ENCODE measurements around the gene UBAP2L.

Gene UBAP2L, protein sequence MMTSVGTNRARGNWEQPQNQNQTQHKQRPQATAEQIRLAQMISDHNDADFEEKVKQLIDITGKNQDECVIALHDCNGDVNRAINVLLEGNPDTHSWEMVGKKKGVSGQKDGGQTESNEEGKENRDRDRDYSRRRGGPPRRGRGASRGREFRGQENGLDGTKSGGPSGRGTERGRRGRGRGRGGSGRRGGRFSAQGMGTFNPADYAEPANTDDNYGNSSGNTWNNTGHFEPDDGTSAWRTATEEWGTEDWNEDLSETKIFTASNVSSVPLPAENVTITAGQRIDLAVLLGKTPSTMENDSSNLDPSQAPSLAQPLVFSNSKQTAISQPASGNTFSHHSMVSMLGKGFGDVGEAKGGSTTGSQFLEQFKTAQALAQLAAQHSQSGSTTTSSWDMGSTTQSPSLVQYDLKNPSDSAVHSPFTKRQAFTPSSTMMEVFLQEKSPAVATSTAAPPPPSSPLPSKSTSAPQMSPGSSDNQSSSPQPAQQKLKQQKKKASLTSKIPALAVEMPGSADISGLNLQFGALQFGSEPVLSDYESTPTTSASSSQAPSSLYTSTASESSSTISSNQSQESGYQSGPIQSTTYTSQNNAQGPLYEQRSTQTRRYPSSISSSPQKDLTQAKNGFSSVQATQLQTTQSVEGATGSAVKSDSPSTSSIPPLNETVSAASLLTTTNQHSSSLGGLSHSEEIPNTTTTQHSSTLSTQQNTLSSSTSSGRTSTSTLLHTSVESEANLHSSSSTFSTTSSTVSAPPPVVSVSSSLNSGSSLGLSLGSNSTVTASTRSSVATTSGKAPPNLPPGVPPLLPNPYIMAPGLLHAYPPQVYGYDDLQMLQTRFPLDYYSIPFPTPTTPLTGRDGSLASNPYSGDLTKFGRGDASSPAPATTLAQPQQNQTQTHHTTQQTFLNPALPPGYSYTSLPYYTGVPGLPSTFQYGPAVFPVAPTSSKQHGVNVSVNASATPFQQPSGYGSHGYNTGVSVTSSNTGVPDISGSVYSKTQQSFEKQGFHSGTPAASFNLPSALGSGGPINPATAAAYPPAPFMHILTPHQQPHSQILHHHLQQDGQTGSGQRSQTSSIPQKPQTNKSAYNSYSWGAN

DNA sequence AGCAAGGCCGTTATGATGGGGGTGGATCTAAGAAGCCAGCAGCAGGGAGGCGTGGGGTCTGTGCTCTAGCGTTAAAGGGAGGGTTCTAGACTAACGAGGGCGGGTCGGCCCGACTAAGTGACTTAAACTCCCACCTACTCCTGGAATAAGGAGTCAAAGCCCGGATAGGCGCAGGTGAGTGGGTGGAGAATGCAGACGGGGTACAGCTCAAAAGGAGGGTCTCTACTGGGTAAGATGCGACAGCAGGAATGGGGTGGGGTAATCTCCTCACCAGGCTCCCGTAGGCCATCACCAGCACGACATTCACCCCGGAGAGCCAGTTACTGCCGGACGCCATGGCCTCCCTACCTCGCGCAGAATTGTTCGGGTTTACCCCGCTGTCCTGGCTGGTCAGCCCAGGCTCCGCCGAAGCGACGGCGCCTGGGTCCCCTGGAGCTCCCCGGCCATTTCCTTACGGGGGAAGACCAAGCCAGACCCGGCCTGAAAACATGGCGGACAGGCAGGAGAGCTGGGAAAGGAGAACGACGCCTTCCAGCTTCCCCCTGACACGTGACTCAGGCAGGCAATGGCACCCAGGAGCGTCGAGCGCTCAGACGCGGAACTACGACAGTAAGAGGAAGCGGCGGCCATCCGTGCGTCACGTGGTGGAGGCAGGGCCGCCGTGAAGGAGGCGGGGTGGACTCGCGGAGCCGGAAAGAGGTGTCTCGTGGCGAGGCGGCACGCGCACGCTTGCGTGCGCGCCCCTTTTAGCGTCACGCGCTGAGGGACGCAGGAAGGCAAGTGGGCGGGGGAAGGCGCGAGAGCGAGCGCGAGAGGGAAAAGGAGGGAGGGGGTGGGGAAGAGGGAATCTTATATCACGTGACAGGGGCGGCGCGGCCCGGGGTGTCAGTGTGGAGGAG lies at the start of gene UBAP2L:
Gene UBAP2L, plus strand, starts transcription at position 885 of the 899 bp plus-strand sequence. CDS start 4,169 bp downstream, outside the sequence.
- peak; percentile 99 for DNase-seq

DNA sequence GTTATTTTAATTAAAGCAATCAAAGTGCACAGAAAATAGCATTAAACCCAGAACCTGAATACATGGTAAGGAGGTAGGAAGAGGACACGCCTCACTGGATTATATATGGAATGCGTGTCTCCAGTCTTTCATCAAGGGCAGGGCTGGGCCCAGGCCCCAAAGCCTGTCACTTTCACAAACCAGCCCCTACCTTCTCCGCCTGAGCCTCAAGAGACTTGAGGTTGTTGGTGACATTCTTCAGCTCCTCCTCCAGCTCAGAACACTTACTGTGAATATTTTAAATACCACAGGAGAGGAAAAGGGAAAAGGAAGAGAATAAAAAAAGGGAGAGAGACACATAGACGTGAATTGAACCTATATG lies 49.6 kb upstream of the UBAP2L start:
- no peak for DNase-seq

DNA sequence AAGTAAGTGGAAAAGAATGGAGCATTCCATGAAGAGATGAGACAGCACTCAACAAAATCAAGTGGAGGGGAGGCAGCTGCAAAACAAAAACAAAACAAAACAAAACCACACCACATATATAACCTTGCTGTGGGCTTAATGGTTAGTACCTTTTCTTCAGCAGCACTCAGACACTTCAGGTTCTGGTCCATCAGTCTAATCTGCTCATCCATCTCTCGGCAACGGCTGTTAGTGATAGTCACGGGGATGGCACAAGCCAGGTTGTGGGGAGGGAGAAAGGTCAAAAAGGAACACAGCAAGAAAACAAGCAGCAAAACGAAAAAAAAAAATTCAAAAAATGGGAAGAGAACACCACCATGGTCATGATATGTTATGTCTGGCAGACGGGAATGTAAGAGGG lies 48.9 kb upstream of the UBAP2L start:
- DNase-seq: no peak

DNA sequence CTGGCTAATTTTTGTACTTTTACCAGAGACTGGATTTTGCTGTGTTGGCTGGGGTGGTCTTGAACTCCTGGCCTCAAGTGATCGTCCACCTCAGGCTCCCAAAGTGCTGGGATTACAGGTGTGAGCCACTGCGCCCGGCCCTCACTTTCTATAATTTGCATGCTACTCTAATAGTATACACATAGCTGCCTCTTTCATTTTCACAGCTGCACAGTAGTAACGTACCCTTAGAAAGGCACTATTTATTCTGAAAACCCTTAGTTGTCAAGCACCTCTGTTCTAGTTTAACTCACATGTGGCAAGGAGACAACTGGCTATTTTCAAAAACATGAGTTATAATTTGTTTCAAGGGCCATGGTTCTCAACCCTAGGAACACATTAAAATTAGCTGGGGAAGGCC lies 46.1 kb upstream of the UBAP2L start:
- DNase-seq: no peak

DNA sequence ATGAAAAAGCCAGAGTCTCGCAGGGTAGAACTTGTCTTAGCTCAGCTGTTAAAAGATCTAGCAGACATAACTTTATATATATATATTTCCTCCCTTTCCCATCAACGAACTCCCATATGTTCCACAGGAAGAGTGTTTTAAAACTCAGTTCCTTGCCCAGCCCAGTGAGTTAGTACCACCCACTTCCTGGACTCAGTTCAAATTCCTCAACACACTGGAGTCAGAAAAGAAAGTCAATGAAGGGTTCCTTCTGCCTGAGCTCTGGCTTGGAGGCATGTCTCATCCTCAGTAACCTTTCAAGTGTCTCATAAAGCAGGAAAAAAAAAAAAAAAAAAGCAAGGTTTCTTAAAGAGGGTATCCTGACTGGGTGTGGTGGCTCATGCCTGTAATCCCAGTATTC lies 44.4 kb upstream of the UBAP2L start:
- no peak for DNase-seq

DNA sequence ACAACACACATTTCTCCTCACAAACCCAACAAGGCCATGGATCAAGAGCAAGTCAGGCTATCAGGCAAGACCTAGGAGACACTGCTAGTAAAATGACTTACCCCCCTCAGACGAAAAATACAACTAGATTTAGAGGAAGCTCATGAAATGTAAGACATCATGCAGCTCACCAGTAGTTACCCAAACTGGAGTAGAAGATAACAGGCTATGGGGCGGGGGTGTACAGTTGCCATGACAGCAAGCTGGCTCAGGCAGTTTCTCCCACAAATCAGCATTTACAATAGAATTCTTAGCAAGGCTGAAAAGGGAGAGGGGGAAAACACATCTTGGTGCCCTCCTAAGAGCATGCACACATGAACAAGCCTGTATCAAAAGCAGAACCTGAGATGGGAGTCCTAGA lies 42.7 kb upstream of the UBAP2L start:
- no peak for DNase-seq

DNA sequence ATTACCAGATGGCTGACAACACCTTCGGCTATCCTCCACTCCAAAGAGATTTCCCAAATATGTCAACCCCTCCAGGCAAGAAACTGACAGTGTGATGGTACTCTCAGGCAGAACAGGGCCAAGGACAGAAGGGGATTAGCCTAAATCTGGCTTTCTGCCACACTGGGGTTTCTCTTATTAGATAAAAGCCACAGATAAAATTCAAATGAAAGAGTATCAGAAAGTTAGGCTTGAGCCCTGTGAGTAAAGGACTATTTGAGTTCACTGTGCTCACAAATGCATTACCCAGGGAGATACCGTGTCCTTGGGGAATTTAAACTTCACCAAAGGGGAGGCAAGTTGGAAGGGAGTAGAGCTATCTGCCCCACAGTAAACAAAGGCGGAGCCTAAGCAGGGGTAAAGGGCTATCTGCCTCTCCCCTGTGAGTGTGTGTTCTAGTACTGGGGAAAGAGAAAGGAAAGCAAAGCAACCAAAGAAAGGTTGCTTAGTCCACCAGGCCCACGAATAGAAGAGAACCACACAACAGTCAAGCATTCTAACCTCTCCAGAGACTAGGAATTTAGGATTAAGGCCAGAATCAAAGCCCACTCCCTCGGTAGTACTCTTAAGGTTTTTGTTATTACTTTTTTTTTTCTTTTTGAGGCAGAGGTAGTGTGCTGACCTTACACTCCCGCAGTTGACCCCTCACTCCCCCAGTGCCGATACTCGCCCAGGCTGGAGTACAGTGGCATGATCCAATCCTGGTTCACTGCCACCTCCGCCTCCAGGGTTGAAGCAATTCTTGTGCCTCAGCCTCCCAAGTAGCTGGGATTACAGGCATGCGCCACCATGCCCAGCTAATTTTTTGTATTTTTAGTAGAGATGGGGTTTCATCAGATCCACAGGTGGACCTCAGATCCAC lies 41.6 kb upstream of the UBAP2L start:
- DNase-seq: peak; percentile 31

DNA sequence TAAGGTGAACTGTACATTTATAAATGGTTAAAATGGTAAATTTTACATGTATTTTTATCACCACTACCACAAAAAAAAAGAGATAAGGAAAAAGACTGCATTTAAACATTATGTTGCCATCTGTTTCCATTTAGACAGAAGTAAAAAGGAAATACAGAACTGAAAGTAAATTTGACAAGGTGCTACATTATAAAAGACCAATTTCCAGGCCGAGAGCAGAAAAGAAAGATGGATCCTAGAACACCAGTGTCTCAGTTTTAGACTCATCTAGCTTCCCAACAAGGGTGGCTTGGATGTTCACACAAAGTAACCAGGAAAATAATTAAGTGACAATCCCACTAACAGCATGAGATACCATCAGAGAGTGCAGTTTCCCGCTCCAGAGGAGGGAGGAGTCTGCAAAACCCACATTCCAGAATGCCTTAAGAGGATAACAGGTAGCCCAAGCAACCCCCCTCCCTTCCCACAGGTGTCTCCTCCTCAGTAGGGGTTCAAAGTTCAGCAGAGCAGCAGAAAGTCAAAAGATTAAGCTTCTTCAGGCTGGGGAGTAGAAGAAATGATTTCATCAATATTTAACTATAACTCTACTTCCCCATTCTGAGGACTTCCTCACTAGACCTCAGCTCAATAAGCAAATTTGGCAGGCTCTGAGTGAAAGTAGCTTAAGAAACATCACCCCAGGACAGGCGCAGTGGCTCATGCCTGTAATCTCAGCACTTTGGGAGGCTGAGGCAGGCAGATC lies 40.6 kb upstream of the UBAP2L start:
- no peak for DNase-seq

DNA sequence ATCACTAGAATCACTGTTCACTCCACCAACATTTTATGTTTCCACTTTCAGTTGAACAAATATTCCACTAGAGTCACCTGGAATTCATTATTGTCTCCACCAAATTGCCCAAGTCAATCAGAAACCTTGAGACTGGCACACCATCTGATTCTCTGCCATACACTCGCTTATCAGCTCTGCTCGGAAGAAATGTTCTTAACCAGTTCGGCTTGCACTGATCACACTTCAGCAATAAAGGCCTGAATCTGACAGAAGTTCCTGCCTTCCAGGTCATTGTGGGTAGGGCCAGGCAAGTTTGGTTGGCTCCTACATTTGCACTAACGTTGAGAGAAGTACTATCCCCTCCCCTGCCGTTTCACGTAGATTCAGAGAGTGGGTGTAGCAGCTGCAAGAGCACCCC lies 38.8 kb upstream of the UBAP2L start:
- DNase-seq: no peak

DNA sequence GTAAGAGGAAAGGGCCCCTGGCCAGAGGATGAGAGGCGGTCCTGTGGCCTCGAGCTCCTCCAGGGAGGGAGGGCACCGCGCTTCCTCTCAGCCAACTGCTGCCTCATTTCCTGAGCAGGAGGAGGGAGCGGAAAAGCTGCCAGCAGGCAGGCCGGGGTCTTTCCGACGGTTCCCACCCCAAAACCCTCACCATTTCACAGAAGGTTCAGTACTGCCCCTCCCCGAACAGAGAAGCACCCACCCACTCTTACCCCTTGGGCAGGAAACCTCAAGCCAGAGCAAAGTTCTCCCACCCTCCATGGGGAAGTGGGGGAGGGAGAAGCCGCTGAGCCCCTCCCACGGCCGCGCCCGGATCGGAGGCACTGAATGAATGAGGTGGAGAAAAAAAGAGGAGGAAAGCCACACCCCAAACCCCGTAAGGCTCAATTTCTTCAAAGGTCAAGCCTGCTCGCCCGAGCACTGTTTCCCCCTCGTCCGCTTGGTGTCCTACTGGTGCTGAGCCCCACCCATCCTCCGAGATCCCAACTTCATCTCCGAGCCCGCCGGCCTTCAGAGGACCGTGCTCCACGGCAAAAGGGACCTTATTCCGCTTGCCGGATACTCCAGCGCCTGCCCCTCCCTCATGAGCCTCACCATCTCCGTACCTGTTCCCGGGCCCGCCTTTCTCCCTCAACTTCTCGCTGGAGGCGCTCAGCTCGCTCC lies 38.3 kb upstream of the UBAP2L start:
- peak; percentile 83 for DNase-seq

DNA sequence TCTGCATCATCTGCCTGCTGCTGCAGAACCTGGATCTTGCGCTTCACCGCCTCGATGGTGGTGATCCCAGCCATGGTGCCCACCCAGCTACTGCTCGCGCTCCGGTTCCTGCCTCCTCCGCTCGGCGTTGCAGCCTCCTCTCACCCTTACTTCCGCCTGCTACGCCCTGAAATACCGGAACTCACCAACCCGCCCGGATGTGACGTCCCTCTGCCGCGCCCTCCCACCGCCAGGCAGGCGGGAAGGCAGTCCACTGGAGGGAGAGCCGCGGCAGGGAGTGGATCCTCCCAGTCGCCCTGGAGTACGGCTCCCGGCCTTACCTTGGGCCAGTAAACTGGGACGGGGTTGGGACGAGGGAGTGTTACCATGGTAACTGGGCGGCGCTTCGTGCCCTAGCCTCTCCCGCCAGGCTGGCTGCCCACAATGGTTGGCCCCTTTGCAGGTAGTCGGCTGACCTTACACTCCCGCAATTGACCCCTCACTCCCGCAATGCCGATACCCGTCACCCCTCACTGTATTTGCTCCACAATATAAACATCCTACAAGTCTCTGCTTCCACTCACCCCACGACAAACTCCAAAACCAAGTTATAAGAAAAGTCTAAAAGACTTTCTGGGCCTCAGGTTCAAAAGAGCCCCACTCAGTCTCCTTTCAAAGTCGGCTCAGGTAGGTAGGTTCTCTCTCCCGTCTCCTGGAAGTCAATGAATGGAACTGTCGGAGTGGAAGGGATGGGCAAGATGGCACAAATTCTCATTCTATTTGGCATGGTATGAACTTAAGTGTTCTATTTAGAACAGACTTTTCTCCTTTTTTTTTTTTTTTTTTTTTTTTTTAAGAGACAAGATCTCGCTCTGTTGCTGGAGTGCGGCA lies 37.5 kb upstream of the UBAP2L start:
- peak; percentile 93 for DNase-seq

DNA sequence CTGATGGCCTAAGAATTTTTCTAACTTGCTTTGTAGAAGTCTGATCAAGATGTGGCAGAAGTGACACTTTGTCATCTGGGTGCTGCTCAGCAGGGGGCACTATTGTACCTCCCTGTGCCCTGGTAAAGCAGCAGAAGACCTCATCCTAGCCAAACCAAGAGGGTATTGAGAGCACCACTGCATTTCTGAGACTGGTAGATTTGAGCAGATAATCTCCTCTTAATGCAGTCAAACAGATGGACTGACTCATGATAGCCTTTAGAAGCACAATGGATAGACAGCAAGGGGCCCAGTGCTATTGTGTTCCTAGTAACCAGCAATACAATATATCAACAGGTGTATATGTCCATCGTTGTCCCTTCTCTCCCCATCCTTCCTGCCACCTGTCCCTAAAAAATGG lies 34.6 kb upstream of the UBAP2L start:
- DNase-seq: peak; percentile 75

DNA sequence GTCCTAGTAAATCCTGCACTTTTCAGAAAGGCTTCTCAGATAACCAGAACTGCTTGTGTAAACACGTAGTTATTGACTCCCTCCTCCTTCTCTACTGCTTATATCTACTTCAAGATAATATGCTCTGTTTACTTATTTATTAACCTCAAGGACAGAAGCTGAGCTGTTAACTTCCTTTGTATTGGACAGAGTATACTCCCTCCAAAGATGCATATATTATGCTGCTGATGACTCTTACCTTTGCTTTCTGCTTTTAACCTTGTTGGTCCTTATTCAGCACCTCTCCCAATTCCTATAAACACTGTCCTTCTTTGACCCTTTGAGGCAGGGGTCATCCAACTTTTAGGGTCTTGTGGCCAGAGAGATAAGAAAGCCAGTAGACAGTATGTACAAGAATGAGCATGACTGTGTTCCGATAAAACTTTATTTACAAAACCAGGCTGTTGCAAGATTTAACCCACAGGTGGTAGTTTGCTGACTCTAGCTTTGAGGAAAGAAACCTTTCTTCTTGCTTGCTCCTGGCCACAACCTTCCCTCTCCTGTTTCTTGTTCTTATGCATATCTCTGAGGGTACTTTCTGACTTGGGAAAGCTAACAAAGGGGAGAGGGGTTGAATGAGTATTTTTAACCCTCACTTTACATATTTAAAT lies 33.8 kb upstream of the UBAP2L start:
- no peak for DNase-seq

DNA sequence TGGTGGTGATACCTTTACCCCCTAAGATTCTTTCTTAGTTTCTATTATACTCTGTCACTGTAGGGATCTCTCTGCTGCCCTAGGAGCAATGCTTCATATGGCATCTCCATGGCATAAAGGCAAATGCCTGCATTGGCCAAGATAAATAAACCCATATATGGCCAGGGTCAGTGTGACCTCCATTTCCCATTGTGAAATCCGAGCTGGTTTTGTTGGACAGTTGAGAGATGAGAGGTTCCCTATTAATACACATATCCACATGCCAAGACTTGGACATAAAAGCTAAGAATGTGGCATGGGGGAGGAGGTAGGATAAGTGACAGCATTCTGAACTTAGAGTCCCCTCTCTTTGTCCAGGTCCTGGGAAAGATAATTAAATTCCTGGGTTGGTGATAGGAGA lies 30.2 kb upstream of the UBAP2L start:
- DNase-seq: no peak

DNA sequence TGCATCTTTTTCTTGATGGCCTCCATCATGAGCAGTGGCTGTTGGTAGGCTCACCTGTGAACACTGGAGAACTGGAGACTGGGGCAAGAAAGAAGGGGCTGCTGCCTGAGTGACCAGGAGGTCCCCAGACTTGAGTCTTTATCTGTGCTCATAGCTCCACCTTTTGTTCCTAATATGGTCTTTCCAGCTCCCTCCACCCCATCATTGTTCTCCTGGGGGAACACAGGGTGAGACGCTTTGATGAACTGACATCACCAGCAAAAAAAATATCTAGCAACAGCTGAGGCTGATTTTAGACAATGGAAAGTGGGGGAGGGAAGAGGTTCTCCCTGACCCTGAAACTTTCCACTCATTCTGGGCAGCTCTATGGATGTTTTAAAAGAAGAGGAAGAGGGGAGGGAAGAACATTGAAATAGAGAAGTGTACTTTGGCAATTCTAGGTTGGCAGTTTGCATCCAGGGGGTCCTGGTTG lies 28.7 kb upstream of the UBAP2L start, which contains the start of gene TPM3:
Gene TPM3, minus strand, starts transcription at position 111 of the 472 bp plus-strand sequence. Its CDS starts 82 bp downstream, at position 29.
- no peak for DNase-seq

DNA sequence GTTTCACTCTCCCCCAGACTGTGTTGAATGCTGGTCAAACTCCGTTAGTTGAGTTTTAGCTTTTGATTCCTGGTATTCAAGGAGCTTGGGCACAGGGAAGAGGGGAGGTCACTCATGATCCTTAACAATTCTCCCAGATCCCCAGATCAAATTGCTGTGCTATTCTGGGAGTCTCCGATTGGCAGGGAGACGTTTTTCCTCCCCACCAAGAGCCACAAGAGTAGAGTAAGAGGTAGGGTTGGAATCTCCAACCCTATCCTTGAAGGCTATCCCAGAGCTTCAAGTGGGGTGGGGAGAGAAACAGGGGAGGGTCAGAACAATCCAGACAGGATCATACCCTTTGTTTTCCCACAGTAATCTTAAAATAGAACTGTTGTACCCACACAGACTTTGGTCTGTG lies 28.3 kb upstream of the UBAP2L start:
- DNase-seq: no peak

DNA sequence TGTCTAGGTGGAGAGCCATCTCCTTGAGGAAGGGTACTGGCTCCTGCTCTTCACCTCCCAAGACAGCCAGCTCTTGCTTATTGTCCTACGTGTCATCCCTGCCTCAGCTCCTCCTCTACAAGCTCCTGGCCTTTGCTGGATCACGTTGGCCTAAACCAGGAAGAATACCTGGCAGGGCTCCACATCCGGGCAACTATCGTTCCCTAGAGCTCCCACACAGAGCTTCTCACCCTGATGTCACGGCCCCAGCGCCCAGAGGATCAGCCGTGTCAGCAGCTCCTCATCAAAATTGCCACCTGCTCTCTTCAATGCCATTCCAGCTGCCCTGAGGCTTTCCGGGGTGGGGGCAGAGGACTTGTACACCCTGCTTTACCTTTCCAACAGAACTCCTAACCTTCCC lies 26.9 kb upstream of the UBAP2L start:
- no peak for DNase-seq

All from CD4-positive, alpha-beta T cell treated with Interleukin-21 for 1 hour (primary cell).